Erythroblast (primary cell): Measurements from ENCODE around the gene FRS2.

Experiments used
- GATA1 ChIP-seq: IDR thresholded peaks from 2 replicates; pipeline ENCODE4 v1.6.1; 2011; ENCODE audit warnings: low read depth, mild to moderate bottlenecking, control low read depth, low read length, moderate library complexity
- POLR2A ChIP-seq: IDR thresholded peaks from 2 replicates; pipeline ENCODE4 v1.6.1; 2011; ENCODE audit warnings: mild to moderate bottlenecking, low read length

- TF ChIP-seq POLR2A (no peak), GATA1 (no peak)
Measured at GRCh38 chr12:69570545-69571399, 100.6 kb downstream of the FRS2 start.
